Stimulated activated CD4-positive, alpha-beta T cell treated with anti-CD3 and anti-CD28 coated beads, Interleukin-2, amount 100 ng/mL, for 4 hours (primary cell): ENCODE measurements around the gene ERGIC1.

Experiments
- DNase-seq: peaks from one replicate; pipeline ENCODE4 v3.0.0-alpha.2; 2020; ENCODE audit warnings: low read depth

ERGIC1 gene

DNA sequence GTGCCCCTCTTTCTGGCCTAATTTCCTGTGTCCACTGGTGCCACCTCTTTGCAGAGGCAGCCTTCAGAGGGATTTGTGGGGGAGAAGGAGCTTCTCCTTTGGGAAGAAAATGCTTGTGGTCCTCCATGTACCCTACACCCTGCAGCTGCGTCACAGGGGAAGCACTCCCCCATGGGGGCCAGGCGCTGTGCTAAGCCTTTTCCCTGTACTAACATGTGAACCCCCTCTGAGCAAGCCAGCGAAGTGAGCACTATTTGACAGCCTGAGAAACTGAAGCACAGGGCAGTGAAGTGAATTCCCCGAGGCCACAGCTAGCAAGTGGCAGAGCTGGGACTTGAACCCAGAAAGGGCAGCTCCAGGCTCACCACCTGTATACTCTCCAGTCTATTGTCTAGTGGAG lies 32.3 kb downstream of the ERGIC1 start:
- DNase-seq, result no peak

DNA sequence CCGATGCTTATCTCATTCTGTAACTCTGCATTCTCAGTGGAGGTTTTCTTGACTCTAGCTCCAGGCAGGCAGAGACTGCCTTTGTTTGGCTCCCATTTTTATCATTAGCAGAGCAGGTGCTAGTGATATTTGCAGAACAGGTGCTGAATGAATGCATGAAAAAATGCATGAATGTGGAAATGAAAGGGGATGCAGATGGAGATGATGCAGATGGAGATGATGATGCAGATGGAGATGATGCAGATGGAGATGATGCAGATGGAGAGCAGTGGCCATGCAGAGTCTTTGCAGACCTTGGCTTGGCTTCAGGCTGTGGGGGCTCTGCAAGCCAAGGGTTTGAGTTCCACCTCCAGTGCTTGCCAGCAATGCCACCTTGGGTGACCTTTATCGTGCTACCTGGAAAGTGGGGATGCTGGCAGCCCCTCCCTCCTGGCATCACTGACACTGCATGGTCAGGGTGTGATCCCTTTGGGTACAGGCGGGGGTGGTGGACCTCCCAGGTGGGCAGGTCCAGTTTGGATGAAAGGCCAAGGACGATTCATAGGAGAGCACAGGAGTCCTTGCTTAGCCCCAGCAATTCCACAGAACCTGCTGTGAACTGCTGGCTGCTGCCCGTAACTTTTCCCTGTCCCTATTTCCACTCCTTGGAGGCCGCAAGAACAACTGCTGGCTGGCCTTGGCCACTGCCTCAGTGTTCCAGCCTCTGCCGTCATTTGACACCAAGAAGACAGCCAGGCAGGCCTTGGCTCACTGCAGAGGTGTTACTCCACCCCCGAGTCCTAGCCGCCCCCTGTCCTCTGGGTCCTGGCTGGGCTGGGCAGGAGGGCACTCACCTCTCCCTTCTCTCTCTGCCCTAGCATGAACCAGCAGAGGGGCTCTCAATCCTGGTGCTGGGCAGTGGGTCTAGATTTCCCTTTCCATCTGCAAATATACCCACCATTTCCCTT lies 33.0 kb downstream of the ERGIC1 start:
- DNase-seq, result no peak

DNA sequence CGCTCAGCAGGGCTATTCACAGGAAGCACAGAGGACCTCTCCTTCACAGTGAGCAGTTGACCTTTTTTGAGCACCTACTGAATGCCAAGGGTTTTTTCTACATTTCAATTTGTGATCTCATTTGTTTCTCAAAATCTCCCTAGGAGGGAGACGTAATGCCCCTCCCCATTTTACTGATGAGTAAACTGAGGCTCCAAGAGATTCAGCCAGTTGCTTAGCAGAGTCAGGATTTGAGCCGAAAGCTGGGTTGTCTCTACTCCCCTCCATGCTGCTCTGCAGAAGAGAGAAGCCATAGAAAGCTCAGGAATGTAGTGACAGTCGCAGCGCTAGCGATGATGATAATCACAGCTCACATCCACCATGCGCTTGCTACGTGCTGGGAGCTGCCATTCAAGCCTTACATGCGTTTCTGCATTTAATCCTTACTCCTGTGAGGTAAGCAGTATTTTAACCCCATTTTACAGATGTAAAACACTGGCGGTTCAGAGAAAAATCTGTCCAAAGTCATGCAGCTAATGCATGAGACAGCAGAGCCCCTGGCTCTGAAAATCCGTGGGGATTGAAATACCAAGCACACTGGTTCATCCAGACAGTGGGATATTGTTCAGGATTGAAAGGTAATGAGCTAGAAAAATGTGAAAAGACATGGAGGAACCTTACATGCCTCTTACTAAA lies 33.8 kb downstream of the ERGIC1 start:
- no peak for DNase-seq

DNA sequence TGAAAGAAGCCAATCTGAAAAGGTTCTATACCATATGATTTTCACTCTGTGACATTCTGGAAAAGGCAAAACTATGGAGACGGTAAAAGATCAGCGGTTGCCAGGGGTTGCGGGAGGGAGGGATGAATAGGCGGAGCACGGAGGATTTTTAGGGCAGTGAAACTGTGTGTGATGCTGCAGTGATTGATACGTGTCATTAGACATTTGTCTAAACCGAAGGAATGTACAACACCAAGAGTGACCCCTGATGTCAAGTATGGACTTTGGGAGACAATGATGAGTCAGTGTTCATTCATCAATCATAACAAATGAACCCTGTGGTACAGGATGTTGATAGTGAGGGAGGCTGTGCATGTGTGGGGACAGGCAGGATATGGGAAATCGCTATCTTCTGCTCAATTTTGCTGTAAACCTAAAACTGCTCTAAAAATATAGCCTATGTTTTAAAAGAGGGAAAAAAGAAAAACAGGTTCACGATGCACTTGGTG lies 34.4 kb downstream of the ERGIC1 start:
- no peak for DNase-seq

DNA sequence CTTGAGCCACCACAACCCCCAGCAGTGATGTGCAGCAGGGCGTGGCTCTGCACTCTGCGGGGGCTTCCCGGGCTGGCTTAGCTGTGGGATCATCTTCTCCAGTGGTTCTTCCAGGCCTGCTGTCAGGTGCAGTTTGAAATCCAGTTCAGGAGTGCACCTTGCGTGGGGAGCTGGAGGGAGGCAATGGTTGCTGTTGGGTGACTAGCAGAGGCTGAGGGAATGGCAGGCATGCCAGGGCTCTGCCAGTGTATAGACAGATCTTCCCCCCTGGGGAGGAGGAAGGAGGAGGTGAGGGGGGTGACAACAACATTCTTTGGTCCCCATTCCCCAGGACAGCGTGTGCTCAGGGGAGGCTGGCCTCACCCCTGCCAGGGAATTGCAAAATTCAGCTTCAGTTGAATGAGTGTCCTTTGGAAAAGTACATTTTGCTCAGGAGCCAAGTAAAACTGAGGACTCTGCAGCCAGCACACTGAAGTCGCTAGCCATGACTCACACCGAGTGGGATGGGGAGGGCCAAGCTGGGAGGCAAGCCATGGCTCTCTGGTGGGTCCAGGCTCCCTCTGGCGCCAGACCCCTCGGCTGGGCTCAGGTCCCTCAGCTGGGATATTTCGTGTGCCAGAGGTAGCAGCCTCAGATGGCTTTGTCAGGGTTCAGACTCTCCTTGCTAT lies 35.0 kb downstream of the ERGIC1 start:
- DNase-seq, result no peak

DNA sequence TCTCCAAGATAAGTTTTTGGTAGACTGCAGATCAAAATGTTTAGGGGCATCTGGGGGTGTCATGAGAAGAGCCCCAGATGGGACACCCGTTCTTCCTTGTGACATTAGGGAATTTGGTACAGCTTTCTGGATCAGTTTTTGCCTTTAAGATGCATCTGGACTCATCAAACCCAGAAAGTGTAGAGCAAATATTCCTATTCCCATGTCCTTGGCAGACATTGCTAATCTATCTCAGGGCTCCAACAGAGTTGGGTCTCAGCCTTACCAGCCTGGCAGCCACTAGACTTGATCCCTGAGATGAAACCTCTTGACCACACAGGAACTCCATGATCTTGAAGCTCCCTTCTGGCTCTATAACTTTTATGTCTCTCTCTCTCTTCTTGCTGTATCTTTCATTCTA lies 35.6 kb downstream of the ERGIC1 start:
- DNase-seq, result no peak

DNA sequence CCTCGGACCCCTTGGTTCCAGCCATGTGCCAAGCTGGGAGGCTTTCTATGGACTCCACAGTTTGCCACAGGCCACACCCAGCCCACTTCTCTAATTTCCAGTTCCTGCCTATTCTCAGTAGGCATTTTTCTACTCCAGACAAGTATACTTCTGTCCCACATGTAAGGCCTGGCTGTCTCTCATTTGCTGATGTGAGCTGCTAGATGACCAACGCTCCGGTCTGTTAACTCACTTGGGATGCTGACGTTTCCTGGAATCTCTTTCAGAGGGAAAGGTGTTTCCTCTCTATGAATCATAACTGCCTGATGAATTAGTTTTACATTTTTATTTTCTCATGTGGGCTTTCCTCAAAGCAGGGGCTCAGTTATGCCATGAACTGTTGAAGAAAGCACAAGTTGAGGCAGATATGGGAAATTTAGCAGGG lies 36.3 kb downstream of the ERGIC1 start:
- DNase-seq, result no peak

DNA sequence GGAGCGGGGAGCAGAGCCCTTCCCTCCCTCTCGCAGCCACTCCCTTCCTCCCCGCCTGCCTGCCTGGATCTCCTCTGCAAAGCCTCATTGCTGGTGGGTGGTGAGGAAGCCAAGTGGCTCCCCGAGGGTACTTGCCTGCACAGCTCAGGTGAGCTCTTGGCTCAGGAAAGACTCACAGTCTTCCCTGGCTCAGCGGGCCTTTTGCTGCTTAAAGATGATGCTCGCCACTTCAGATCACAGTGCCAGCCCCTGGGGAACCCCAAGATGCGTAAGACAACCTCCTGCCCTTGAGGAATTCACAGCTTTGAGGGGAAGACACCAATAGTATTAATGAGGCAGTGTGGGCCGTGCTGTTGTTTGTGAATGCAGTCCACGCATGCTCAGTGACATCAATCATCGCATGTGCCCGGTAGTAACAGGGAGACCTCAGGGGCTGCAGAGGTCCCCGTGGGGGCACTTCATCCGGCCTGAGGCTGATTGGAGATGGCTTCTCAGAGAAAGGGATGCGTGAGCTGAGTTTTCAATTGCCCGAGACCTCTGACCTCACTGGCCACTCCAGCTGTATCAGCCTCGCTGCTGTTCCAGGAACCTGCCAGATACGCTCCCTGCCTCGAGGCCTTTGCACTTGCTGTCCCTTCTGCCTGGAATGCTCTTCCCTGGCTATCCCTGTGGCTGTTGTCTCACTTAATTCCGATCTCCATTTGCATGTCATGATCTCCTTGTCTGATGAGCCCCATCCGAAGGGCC lies 36.8 kb downstream of the ERGIC1 start:
- no peak for DNase-seq

DNA sequence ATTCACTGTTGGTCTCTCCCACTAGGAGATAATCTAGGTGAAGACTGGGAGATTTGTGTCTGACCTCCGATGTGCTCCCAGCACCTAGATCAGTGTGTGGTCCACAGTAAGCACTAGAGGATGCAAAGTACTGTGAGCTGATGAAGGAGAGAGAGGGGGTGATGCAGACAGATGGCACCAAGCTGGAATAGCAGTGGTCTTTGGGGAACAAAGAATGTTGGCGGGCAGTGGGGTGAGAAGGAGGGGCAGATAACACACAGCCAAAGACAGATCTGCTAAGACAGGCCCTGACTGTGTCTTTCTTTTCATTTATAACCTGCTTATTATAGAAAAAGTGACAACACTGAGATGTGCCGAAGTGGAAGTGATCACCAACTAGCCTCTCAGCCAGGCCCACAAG lies 37.5 kb downstream of the ERGIC1 start:
- no peak for DNase-seq

DNA sequence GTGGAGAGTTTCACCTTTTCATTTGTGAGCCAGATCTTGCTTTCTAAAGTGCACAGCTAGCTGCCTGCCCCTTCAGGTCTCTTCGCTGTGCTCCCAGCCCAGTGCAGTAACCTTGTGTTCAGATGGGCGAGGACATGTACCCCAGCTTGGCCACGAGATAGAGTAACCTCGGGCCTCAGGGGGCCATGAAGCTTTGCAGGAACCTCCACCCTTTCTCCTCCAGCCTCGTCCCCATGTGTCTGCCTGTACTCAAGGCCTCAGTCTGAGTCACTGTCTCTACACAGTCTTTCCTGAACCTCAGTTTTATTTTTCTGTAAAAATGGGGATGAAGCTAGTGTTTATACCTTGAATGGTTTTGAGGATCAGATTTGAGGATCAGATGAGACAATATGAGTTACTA lies 37.9 kb downstream of the ERGIC1 start:
- DNase-seq, result no peak

DNA sequence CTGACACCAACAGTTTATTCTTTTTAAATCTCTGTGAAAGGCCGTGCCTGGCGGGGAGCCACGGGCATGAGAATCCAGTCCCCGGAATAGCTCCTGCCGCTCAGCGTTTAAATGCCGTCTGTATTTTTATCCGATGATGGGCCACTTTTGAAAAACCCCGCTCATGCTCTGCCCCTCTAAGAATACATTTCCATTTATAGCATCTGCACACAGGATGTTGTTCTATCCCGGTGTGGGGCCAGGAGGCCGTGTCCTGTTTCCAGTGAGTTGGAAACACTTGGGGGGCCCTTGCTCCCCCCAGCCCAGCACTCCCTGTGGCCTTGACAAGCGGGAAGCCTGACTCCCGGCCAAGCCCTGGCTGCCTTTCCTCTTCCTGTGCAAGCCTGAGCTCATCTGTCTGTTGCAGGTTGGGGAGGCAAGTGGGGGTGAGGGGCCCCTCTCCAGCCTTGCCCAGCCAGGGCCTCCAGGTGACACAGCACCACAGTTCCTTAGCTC lies 39.0 kb downstream of the ERGIC1 start:
- DNase-seq, result no peak

DNA sequence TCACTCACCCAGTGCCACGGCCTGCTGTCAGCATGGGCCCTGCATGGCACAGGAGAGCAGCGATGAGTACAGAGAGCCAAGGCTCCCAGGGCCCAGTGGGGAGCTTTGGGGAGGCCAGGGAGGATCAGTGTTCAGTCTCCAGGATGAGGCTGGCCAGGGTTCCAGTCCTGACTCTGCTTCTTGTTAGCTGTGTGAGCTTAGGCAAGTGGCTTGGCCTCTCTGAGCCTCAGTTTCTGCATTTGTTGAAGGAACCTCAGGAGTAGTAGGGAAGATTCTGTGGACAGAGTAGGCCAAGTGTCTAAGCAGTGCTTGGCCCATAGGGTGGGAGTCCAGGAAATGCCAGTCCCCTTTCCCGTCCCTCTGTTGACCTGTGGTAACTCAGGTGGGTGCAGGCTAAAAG lies 39.5 kb downstream of the ERGIC1 start:
- no peak for DNase-seq

DNA sequence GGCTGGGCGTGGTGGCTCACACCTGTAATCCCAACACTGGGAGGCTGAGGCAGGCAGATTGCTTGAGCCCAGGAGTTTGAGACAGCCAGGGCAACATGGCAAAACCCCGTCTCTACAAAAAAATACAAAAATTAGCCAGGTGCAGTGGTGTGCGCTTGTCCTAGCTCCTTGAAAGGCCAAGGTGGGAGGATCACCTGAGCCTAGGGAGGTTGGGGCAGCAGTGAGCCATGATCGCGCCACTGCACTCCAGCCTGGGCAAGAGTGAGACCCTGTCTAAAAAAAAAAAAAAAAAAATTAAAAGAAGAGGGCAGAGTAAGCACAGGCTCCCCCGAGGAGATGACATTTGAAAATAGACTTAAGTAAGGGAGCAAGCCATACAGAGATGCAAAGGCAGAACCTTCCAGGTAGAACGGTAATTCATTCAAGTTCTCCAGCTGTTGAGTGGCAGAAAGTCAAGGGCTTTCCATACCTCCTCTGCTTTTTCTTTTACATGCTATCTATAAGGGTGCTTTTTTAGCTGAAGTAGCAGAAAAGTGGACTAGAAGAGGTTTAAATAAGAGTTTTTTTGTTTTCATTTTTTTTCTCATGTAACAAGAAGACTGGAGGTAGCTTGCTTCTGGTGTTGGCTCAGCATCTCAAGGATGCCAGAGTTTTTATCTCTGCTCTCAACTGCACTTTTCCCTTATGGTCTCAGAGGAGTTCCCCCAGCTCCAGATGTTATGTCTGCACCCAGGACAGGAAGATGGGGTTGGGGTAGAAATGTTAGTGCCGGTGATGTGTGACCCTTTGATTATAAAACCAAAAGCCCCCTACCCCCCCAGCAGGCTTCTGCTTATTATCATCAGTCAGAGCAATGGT lies 40.8 kb downstream of the ERGIC1 start:
- DNase-seq, result no peak

DNA sequence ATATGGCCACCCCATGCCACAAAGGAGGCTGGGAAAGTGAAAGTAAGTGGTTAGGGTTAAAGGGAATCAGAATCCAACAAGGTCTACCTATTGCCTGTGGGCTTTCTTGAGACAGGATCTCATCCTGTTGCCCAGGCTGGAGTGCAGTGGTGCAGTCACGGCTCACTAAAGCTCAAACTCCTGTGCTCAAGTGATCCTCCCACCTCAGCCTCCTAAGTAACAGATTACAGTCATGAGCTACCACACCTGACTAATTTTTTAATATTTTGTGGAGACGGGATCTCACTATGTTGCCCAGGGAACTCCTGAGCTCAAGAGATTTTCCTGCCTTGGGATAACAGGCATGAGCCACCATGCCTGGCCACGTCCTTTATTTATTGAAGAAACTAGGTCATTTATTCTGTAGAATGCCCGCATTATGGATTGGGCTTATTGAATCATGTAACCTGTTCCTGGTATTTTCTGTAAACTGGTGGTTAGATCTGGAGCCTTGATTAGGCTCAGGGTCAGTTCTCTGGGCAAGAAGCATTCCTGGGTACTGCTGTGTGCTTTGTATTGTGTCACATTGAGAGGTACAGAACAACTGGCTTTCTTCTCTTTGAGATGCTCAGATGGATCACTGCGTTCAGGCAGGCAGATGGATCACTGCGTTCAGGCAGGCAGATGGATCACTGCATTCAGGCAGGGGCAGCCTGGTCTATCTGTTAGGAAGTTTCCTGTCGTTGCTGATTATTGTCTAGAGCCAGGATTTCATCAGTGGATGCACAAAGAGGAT lies 41.6 kb downstream of the ERGIC1 start:
- DNase-seq, result no peak

DNA sequence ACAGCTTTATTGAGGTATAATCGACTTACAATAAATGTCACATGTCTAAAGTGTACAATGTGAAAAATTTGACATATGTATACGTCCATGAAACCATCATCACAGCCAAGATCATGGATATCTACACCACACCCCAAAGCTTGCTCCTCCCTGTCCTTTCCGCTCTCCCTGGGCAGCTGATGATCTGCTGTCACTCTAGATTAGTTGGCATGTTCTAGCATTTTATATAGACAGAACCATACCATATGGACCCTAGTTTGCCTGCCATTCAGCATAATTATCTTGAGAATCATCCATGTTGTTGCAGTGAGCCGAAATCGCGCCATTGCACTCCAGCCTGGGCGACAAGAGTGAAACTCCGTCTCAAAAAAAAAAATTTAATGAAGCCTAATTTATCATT lies 42.5 kb downstream of the ERGIC1 start:
- DNase-seq, result no peak

DNA sequence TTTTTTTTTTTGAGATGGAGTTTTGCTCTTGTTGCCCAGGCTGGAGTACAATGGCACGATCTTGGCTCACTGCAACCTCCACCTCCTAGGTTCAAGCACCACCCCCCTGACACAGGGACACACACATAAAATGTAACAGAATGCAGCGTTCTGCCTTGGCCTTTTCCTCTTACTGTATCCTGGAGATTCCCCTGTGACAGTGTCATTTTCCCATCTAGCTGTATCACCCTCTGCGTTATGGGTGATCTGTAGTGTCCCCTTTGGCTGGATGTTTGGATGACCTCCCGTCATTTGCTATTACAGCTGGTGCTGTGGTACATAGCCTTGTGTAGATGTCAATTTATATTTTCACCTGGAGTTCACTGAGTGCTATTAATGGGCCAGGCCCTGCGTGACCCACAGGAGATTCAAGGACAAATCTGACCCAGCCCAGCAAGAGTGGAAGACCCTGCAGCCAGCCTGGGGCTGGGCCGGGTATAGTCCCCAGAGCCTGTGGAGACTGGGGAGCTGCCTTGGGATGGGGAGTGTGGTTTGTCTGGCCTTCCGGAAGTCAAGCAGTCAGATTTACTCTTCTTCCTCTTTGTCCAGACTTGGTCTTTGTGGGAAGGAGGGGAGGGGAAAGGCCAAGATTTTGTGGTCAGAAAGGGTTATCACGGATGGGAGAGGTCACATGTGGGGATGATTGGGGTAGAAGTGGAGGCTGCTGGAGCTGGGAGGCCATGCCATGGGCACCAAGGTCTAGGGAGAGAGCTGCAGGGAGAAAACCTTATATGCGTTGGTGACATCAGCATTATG lies 43.6 kb downstream of the ERGIC1 start:
- no peak for DNase-seq

DNA sequence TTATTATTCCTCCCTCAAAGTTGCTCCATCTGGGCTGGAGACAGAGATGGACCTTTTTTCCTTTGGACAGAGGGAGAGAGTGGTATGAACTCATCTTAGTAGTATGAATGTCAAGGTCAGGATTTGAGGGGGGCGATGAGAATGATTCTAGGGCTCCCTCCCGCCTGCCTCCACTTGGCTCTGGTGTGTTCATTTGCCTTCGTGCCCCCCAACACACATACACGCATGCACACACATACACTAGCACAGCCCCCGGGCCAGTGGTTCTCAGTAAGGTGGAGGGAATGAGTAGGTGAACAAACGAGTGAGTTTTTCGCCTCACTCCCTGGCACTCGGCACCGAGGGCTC lies 44.5 kb downstream of the ERGIC1 start:
- DNase-seq, result no peak

DNA sequence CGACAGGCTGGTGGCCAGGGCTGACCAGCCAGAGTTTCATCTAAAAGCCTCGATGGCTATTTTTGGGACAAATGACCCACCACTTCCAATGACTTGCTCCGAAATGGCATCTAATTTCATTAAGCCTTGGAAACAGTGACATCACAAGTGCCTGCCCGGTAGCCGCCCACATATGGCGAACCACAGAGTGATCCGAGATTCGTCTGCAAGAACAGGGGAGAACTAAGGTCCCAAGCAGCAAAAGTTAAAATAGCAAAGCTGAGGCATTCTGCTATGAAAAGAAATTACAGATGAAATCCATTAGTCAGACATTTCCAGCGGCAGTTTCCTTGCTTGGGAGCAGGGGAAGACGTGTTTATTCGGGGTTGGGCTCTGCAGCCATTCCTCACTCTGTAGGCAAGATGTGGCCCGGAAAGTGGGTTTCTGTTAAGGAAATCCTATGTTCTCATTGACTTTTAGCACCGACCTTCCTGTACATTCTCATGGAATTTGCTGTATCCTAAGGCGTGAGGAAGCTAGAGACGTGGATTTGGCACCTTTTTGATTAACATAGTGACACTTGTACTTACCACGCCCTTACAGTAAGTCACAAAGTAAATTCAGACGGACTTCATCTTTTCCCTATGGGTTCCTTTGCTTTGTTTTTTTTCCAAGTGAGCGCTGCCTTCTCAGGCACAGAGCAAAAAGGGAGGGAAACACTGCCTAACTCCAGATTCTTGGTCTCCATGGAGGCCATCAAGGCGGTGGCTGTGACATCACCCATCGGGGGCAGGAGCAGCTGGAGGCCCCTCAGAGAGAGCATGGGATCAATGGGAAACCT lies 45.1 kb downstream of the ERGIC1 start:
- DNase-seq, result no peak
